HL-60 (cell line): Measurements from ENCODE around the gene SUCNR1.
A peak's percentile ranks its signal among the peaks of the same experiment; 100 is the strongest.
"Not testable (repeated sequence)": the region's sequence is repeated elsewhere in the genome, so short reads cannot be mapped to it uniquely, and the experiment has no call there.

ENCODE experiments used
- GABPA ChIP-seq: IDR thresholded peaks from 2 replicates; pipeline ENCODE4 v1.6.1; 2012; ENCODE audit warnings: low read depth
- POLR2AphosphoS5 ChIP-seq: IDR thresholded peaks from 2 replicates; pipeline ENCODE4 v1.6.1; 2012; ENCODE audit warnings: low read depth
- TF ChIP-seq, protein P1 (sequence below): IDR thresholded peaks from one replicate; pipeline ENCODE4 v1.5.1; 2011; ENCODE audit warnings: low read length, control low read depth, inconsistent platforms; ENCODE audit not compliant: insufficient read depth
- TF ChIP-seq, protein P2 (sequence below): IDR thresholded peaks from 2 replicates; pipeline ENCODE4 v1.6.1; 2012; ENCODE audit warnings: low read depth; ENCODE audit not compliant: insufficient replicate concordance

DNA sequence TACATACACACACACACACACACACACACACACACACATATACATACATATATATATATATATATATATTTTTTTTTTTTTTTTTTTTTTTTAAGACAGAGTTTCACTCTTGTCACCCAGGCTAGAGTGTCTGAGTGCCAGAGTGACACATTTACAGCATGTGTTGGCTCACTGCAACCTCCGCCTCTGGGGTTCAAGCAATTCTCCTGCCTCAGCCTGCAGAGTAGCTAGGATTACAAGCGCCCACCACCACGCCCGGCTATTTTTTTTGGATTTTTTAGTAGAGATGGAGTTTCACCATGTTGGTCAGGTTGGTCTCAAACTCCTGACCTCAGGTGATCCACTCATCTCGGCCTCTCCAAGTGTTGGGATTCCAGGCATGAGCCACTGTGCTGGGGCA lies 636 bp downstream of the SUCNR1 start:
- not testable (repeated sequence) for TF ChIP-seq GABPA
- TF ChIP-seq, protein P1, sequence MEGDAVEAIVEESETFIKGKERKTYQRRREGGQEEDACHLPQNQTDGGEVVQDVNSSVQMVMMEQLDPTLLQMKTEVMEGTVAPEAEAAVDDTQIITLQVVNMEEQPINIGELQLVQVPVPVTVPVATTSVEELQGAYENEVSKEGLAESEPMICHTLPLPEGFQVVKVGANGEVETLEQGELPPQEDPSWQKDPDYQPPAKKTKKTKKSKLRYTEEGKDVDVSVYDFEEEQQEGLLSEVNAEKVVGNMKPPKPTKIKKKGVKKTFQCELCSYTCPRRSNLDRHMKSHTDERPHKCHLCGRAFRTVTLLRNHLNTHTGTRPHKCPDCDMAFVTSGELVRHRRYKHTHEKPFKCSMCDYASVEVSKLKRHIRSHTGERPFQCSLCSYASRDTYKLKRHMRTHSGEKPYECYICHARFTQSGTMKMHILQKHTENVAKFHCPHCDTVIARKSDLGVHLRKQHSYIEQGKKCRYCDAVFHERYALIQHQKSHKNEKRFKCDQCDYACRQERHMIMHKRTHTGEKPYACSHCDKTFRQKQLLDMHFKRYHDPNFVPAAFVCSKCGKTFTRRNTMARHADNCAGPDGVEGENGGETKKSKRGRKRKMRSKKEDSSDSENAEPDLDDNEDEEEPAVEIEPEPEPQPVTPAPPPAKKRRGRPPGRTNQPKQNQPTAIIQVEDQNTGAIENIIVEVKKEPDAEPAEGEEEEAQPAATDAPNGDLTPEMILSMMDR = not testable (repeated sequence)
- TF ChIP-seq, protein P2, sequence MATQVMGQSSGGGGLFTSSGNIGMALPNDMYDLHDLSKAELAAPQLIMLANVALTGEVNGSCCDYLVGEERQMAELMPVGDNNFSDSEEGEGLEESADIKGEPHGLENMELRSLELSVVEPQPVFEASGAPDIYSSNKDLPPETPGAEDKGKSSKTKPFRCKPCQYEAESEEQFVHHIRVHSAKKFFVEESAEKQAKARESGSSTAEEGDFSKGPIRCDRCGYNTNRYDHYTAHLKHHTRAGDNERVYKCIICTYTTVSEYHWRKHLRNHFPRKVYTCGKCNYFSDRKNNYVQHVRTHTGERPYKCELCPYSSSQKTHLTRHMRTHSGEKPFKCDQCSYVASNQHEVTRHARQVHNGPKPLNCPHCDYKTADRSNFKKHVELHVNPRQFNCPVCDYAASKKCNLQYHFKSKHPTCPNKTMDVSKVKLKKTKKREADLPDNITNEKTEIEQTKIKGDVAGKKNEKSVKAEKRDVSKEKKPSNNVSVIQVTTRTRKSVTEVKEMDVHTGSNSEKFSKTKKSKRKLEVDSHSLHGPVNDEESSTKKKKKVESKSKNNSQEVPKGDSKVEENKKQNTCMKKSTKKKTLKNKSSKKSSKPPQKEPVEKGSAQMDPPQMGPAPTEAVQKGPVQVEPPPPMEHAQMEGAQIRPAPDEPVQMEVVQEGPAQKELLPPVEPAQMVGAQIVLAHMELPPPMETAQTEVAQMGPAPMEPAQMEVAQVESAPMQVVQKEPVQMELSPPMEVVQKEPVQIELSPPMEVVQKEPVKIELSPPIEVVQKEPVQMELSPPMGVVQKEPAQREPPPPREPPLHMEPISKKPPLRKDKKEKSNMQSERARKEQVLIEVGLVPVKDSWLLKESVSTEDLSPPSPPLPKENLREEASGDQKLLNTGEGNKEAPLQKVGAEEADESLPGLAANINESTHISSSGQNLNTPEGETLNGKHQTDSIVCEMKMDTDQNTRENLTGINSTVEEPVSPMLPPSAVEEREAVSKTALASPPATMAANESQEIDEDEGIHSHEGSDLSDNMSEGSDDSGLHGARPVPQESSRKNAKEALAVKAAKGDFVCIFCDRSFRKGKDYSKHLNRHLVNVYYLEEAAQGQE = not testable (repeated sequence)
- peak; percentile 64; the same call in 1 of the 2 replicates for TF ChIP-seq POLR2AphosphoS5
